Transverse colon (tissue), 4 donors: ENCODE data around the gene MBP.

Experiments used
- CTCF ChIP-seq, 5 experiments: fragments of 200-600 bp in 3 of 5; fragments of 450-650 bp in 2 of 5; sonication (generic) in 3 of 5; IDR thresholded peaks; 1 replicate in 2 of 5; 2 replicates in 3 of 5; pipeline ENCODE4 v1.5.1; 2016 to 2017; ENCODE audit warnings: antibody characterized with exemption in 5 of 5, inconsistent platforms in 3 of 5, mild to moderate bottlenecking in 2 of 5, moderate library complexity in 1 of 5
- EP300 ChIP-seq: sonication (generic); formaldehyde crosslinking; IDR thresholded peaks from one replicate; pipeline ENCODE4 v1.6.1; 2017; ENCODE audit warnings: antibody characterized with exemption, low read depth
- POLR2A ChIP-seq: fragments of 450-650 bp; IDR thresholded peaks from one replicate; pipeline ENCODE4 v1.6.1; 2016; ENCODE audit warnings: antibody characterized with exemption, mild to moderate bottlenecking, moderate library complexity
- POLR2AphosphoS5 ChIP-seq, 3 donors: sonication (generic); formaldehyde crosslinking; IDR thresholded peaks; one replicate each; pipeline ENCODE4 v1.6.1; 2016; ENCODE audit warnings: antibody characterized with exemption in 3 of 3

GRCh38 chr18:76943542-76944339, 188.8 kb downstream of the MBP start:
- TF ChIP-seq CTCF (IDR thresholded peaks at IDR 0.05): no peak
- TF ChIP-seq POLR2A: no peak
- TF ChIP-seq EP300: peak; percentile 4
- TF ChIP-seq POLR2AphosphoS5 (IDR thresholded peaks at IDR 0.05): peak; percentile 21 to 41 (median 40)
